SK-N-MC (cell line): Measurements from ENCODE around the gene SUSD5.
"Not testable (repeated sequence)": the region's sequence is repeated elsewhere in the genome, so short reads cannot be mapped to it uniquely, and the experiment has no call there.

ENCODE experiments used
- DNase-seq: peaks from one replicate; pipeline ENCODE4 v3.0.0-alpha.2; 2011; ENCODE audit warnings: low read depth, low spot score
- H3K27ac ChIP-seq: fragments of 200-600 bp; sonication (generic); 2 replicates; pipeline ENCODE4 v1.5.1; 2016; ENCODE audit warnings: mixed run types
- H3K36me3 ChIP-seq: fragments of 200-600 bp; sonication (generic); 2 replicates; pipeline ENCODE4 v1.6.1; 2017; ENCODE audit warnings: antibody characterized with exemption, low read length, mixed read lengths; ENCODE audit not compliant: insufficient read depth
- H3K4me3 ChIP-seq: fragments of 200-600 bp; sonication (generic); 2 replicates; pipeline ENCODE4 v1.5.1; 2016
- H3K9ac ChIP-seq: fragments of 200-600 bp; sonication (generic); 2 replicates; pipeline ENCODE4 v1.8.0; 2017; ENCODE audit warnings: mixed run types, mixed read lengths; ENCODE audit not compliant: insufficient read length
- H3K9me3 ChIP-seq: fragments of 200-600 bp; sonication (generic); 2 replicates; pipeline ENCODE4 v1.6.1; 2017; ENCODE audit warnings: low read depth, mild to moderate bottlenecking, antibody characterized with exemption, low read length, moderate library complexity, mixed read lengths
- EZH2 ChIP-seq: fragments of 200-600 bp; sonication (generic); IDR thresholded peaks from one replicate; pipeline ENCODE4 v1.6.1; 2017; ENCODE audit warnings: antibody characterized with exemption
- FOXP2 ChIP-seq: optimal IDR thresholded peaks from 2 replicates; pipeline ENCODE3; 2011; ENCODE audit warnings: mild to moderate bottlenecking, moderate library complexity; ENCODE audit not compliant: insufficient read depth; ENCODE audit errors: extremely low read length, control extremely low read depth
- POLR2AphosphoS5 ChIP-seq: IDR thresholded peaks from 2 replicates; pipeline ENCODE4 v1.6.1; 2012; ENCODE audit warnings: mild to moderate bottlenecking, low read depth, low read length, borderline replicate concordance

SUSD5 gene

GRCh38 chr3:33167284-33167683 lies 51.3 kb downstream of the SUSD5 start:
- no peak overlapping the region for H3K4me3 ChIP-seq
- no peak for DNase-seq
- H3K36me3 ChIP-seq = no peaks in the 10 kb centered on the region
- no peaks in the 10 kb centered on the region for H3K9me3 ChIP-seq
- no peak overlapping the region for H3K9ac ChIP-seq
- no peak for TF ChIP-seq EZH2
- no peak for TF ChIP-seq POLR2AphosphoS5
- no peak for TF ChIP-seq FOXP2
- no peak overlapping the region for H3K27ac ChIP-seq

DNA sequence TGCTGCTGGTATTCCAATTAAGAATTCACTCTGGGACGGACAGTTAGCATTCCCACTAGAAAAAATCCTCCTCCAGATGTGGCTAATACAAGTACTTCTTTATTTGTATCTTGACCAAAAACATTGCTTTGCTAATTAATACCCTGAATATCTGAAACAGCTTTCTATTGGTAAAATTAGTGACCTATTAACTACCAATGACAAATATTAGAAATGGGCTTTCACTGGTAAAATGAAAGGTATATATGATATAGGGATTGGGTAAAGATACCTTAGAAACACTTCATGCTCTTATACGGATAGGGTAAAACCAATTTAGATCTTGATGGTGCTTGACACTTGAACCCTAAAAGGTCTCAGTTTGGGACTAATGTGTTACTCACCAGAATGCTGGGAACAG lies 52.5 kb downstream of the SUSD5 start:
- TF ChIP-seq FOXP2 (no peak), EZH2 (no peak), POLR2AphosphoS5 (no peak)
- DNase-seq = no peak
- H3K27ac ChIP-seq = no peak overlapping the region
- H3K9me3 ChIP-seq = no peaks in the 10 kb centered on the region
- no peak overlapping the region for H3K9ac ChIP-seq
- H3K36me3 ChIP-seq = no peaks in the 10 kb centered on the region
- no peak overlapping the region for H3K4me3 ChIP-seq

DNA sequence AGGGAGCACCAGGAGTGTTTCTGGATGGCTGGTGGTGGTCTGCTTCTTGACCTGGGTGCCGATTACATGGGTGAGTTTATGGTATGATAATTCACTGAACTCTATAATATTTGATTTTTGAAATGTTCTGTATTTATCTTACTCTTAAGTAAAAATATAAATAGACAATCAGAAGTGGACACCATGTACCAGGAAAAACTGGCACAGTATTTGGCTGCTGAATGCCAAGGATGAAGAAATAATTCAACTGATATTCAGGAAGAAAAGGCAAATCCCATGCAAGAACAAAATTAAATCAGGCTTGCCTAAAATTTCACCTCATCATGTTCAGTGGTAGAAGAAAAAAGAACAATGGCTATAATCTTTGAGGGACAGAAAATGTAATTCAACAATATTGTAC lies 53.2 kb downstream of the SUSD5 start:
- H3K36me3 ChIP-seq = no peaks in the 10 kb centered on the region
- no peak overlapping the region for H3K9ac ChIP-seq
- no peak overlapping the region for H3K4me3 ChIP-seq
- DNase-seq = no peak
- TF ChIP-seq POLR2AphosphoS5 (no peak), FOXP2 (no peak), EZH2 (no peak)
- no peaks in the 10 kb centered on the region for H3K9me3 ChIP-seq
- H3K27ac ChIP-seq = no peak overlapping the region

DNA sequence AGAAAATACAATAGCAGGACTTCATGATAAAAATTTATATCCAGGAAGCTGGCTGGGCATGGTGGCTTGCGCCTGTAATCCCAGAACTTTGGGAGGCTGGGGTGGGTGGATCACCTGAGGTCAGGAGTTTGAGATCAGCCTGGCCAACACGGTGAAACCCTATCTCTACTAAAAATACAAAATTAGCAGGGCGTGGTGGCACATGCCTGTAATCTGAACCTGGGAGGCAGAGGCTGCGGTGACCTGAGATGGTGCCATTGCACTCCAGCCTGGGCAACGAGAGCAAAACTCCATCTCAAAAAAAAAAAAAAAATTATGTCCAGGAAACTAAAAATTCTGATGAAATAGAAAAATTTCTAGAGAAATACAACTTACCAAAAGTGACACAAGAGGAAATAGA lies 56.0 kb downstream of the SUSD5 start:
- H3K36me3 ChIP-seq, H3K9me3 ChIP-seq, H3K27ac ChIP-seq, H3K9ac ChIP-seq, H3K4me3 ChIP-seq, DNase-seq: not testable (repeated sequence)

- H3K9ac ChIP-seq = no peak overlapping the region
- DNase-seq = no peak
- H3K27ac ChIP-seq = no peak overlapping the region
- H3K4me3 ChIP-seq = no peak overlapping the region
- H3K36me3 ChIP-seq = no peaks in the 10 kb centered on the region
- TF ChIP-seq EZH2 (no peak), FOXP2 (no peak), POLR2AphosphoS5 (no peak)
- H3K9me3 ChIP-seq = no peaks in the 10 kb centered on the region
These were observed 58.6 kb downstream of the SUSD5 start for GRCh38 chr3:33159981-33160380.

- H3K9ac ChIP-seq = no peak overlapping the region
- H3K27ac ChIP-seq = no peak overlapping the region
- no peak overlapping the region for H3K4me3 ChIP-seq
- TF ChIP-seq EZH2 = no peak
- TF ChIP-seq POLR2AphosphoS5 = no peak
- TF ChIP-seq FOXP2 = no peak
- H3K36me3 ChIP-seq = no peaks in the 10 kb centered on the region
- no peaks in the 10 kb centered on the region for H3K9me3 ChIP-seq
- DNase-seq = no peak
These were observed 59.4 kb downstream of the SUSD5 start for GRCh38 chr3:33159234-33159633.

DNA sequence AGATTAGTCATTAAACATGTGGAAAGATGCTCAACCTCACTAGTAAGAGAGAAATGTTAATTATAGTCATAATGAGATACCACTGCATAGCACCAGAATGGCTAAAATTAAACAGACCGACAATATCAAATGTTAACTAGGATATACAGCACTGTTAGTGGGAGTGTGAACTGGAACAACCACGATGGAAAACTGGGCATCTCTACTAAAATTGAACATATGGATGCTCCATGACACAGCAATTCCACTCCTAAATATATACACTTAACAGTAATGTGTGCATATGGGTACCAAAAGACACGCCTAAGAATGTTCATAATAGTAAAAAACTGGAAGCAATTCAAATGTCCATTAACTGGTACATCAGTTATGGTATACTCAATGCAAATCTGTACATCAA lies 63.3 kb downstream of the SUSD5 start:
- Histone ChIP-seq H3K4me3 (no peak overlapping the region), H3K9me3 (no peaks in the 10 kb centered on the region), H3K27ac (no peak overlapping the region), H3K36me3 (no peaks in the 10 kb centered on the region), H3K9ac (no peak overlapping the region)
- DNase-seq = no peak
- TF ChIP-seq POLR2AphosphoS5 = no peak
- TF ChIP-seq FOXP2 = no peak

- Histone ChIP-seq H3K36me3 (no peaks in the 10 kb centered on the region), H3K27ac (no peak overlapping the region), H3K9me3 (no peaks in the 10 kb centered on the region), H3K4me3 (no peak overlapping the region), H3K9ac (no peak overlapping the region)
- DNase-seq = no peak
- TF ChIP-seq POLR2AphosphoS5 (no peak), EZH2 (no peak), FOXP2 (no peak)
These were observed 64.8 kb downstream of the SUSD5 start for GRCh38 chr3:33153782-33154181.

- Histone ChIP-seq H3K27ac (no peak overlapping the region), H3K9ac (no peak overlapping the region), H3K9me3 (no peaks in the 10 kb centered on the region), H3K36me3 (no peaks in the 10 kb centered on the region), H3K4me3 (no peak overlapping the region)
- DNase-seq = no peak
- TF ChIP-seq POLR2AphosphoS5 (no peak), FOXP2 (no peak), EZH2 (no peak)
These were observed 65.9 kb downstream of the SUSD5 start for GRCh38 chr3:33152363-33153360.
